Measurements from ENCODE around the gene CNGA2.

- TF ChIP-seq CTCF (IDR thresholded peaks at IDR 0.05) = no peak
- TF ChIP-seq EP300 (IDR thresholded peaks at IDR 0.05) = no peak
- TF ChIP-seq POLR2AphosphoS5 (IDR thresholded peaks at IDR 0.05) = no peak
- no peak for TF ChIP-seq POLR2A (IDR thresholded peaks at IDR 0.05)
Observed at GRCh38 chrX:151741606-151742005, 7.1 kb downstream of the CNGA2 start.

Measured in upper lobe of left lung (tissue), 4 donors.